ENCODE results near the gene OSBPL7.
A peak's percentile ranks its signal among the peaks of the same experiment; 100 is the strongest.

OSBPL7 gene, protein sequence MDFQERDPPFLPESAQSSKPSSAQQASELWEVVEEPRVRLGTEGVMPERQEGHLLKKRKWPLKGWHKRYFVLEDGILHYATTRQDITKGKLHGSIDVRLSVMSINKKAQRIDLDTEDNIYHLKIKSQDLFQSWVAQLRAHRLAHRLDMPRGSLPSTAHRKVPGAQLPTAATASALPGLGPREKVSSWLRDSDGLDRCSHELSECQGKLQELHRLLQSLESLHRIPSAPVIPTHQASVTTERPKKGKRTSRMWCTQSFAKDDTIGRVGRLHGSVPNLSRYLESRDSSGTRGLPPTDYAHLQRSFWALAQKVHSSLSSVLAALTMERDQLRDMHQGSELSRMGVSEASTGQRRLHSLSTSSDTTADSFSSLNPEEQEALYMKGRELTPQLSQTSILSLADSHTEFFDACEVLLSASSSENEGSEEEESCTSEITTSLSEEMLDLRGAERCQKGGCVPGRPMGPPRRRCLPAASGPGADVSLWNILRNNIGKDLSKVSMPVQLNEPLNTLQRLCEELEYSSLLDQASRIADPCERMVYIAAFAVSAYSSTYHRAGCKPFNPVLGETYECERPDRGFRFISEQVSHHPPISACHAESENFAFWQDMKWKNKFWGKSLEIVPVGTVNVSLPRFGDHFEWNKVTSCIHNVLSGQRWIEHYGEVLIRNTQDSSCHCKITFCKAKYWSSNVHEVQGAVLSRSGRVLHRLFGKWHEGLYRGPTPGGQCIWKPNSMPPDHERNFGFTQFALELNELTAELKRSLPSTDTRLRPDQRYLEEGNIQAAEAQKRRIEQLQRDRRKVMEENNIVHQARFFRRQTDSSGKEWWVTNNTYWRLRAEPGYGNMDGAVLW

DNA sequence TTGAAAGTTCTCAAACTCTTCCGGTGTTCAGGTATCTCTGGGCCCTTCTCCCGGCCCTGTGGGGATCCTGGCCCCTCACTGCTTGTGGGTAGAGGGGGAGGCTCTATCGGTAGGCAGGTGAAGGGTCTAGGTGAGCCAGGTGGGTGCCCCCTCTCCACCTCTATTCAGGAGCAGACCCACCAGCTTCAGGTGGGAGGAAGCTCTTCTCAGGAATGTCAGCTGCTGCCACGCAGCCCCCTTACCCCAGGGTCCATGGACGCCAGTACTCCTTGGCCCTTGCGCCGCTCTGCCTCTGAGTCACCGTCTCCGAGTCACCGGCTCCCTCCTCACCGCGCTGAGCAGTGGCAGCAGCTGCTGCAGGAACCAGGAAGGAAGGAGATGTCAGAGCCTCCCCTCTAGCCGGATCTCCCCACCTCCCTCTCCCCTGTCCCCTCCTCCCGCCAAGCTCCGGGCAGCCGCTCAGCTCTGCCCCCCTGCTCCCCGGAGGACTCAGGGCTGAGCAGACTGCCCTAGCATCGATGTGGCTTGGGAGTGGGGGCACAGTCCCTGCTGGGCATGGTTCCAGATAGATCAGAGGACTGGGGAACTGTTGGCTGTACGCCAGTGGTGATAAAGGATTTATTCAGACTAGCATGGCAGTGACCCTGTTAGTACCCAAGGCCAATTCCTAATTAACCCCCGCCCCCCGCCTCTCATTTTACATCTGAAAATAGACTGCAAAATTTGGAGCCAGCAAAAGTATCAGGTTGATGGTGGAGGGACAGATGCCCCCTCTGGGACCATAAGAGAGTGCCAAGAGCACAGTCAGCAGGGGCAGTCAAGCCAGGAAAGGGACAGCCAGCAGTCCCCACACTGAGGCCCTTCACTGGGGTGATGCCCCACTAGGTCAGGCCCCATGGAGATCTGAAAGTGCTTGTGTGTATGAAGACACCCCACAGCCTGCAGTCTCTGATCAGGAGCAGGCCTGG is at the start of gene OSBPL7:
TSS of gene OSBPL7 (minus strand) at position 371 of the 968 bp plus-strand sequence. CDS start 1,516 bp downstream, outside the sequence.
- Histone ChIP-seq H3K79me2 (ENCODE audit: low read length) (peaks cover 19% of the 10 kb centered on the region), H3K27ac (ENCODE audit: low read length) (peak within 1 kb of the TSS; percentile 4; the same call in 1 of the 2 replicates), H2AFZ (ENCODE audit: low read length) (peak within 1 kb of the TSS; percentile 72), H3K4me2 (ENCODE audit: low read depth, low read length) (peak within 1 kb of the TSS; percentile 88), H3K9me2 (replicated peaks; ENCODE audit: insufficient read depth, low read length) (no peaks in the 10 kb centered on the region), H3K4me3 (ENCODE audit: low read length) (peak within 1 kb of the TSS; percentile 91), H4K20me1 (ENCODE audit: insufficient read depth, low read length) (no peaks in the 10 kb centered on the region), H3K36me3 (replicated peaks; ENCODE audit: insufficient read depth, low read length) (no peaks in the 10 kb centered on the region), H3K9ac (ENCODE audit: low read length) (peak within 1 kb of the TSS; percentile 76), H3K27me3 (replicated peaks; ENCODE audit: insufficient read depth, low read length) (no peaks in the 10 kb centered on the region), H3K9me3 (replicated peaks; ENCODE audit: insufficient read depth, low read length) (no peaks in the 10 kb centered on the region), H3F3A (ENCODE audit: insufficient read depth, low read length) (no peaks in the 10 kb centered on the region), H3K4me1 (ENCODE audit: low read length) (peaks cover 15% of the 10 kb centered on the region; the same call in 1 of the 2 replicates)
- peak; percentile 76 for DNase-seq
- no peak for TF ChIP-seq EZH2phosphoT487 (IDR thresholded peaks at IDR 0.05; ENCODE audit: low read length)
- TF ChIP-seq, protein P1, sequence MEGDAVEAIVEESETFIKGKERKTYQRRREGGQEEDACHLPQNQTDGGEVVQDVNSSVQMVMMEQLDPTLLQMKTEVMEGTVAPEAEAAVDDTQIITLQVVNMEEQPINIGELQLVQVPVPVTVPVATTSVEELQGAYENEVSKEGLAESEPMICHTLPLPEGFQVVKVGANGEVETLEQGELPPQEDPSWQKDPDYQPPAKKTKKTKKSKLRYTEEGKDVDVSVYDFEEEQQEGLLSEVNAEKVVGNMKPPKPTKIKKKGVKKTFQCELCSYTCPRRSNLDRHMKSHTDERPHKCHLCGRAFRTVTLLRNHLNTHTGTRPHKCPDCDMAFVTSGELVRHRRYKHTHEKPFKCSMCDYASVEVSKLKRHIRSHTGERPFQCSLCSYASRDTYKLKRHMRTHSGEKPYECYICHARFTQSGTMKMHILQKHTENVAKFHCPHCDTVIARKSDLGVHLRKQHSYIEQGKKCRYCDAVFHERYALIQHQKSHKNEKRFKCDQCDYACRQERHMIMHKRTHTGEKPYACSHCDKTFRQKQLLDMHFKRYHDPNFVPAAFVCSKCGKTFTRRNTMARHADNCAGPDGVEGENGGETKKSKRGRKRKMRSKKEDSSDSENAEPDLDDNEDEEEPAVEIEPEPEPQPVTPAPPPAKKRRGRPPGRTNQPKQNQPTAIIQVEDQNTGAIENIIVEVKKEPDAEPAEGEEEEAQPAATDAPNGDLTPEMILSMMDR (IDR thresholded peaks at IDR 0.05; ENCODE audit: low read length) = peak; percentile 59

DNA sequence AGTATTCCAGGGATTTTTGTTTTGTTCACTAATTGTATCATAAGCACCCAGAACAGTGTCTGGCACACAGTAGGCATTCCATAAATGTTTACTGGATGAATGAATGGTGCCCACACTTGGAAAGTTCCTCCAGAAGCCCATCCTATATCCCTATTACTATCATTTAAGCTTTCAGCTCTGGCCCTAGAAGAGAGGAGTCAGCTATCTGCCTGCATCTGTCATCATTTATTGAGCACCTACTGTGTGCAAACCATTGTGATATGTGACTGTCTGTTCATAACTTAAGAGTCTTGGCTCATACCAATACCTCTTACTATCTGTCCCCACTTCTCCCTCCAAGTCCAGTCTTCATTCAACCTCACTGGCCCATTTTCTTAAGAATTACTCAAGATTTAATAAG is 49.5 kb upstream of the OSBPL7 start:
- Histone ChIP-seq H3K27ac (ENCODE audit: low read length) (no peak overlapping the region), H3K9me3 (replicated peaks; ENCODE audit: insufficient read depth, low read length) (no peaks in the 10 kb centered on the region), H3K79me2 (ENCODE audit: low read length) (no peaks in the 10 kb centered on the region), H3K9ac (ENCODE audit: low read length) (no peak overlapping the region), H4K20me1 (ENCODE audit: insufficient read depth, low read length) (no peaks in the 10 kb centered on the region), H3K27me3 (replicated peaks; ENCODE audit: insufficient read depth, low read length) (peaks cover 98% of the 10 kb centered on the region), H3K4me3 (ENCODE audit: low read length) (no peak overlapping the region), H3K36me3 (replicated peaks; ENCODE audit: insufficient read depth, low read length) (no peaks in the 10 kb centered on the region), H2AFZ (ENCODE audit: low read length) (no peak overlapping the region), H3K4me1 (ENCODE audit: low read length) (no peaks in the 10 kb centered on the region), H3F3A (ENCODE audit: insufficient read depth, low read length) (no peaks in the 10 kb centered on the region), H3K4me2 (ENCODE audit: low read depth, low read length) (no peak overlapping the region), H3K9me2 (replicated peaks; ENCODE audit: insufficient read depth, low read length) (no peaks in the 10 kb centered on the region)
- TF ChIP-seq EZH2 (optimal IDR thresholded peaks at IDR 0.05; ENCODE audit: low read depth, low read length) (no peak), EZH2phosphoT487 (IDR thresholded peaks at IDR 0.05; ENCODE audit: low read length) (no peak)
- TF ChIP-seq, protein P1 (IDR thresholded peaks at IDR 0.05; ENCODE audit: low read length) = no peak
- no peak for DNase-seq

DNA sequence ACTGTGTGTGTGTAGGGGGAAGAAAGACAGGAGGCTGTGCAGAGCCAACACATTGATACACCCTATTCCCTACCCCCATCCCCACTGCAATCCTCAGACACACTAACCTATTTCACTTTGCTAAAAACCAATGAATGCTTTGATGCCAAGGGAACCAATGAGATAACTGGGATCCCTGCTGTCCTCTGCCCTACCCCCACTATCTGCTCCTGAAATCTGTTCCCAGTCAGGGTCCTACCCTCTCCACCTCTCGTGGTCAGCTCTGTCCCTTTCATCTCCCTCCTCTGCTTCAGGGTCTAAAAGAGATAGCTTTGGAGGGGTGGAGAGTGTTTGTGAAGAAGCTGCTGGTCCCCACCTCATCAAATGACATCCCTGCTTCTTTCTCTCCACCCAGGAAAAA is 48.5 kb upstream of the OSBPL7 start:
- no peak overlapping the region for H3K9ac ChIP-seq (ENCODE audit: low read length)

More for the DNA sequence above, 48.5 kb upstream of the OSBPL7 start:
- Histone ChIP-seq H3K27me3 (replicated peaks; ENCODE audit: insufficient read depth, low read length) (peaks cover 98% of the 10 kb centered on the region), H3F3A (ENCODE audit: insufficient read depth, low read length) (peaks cover 1% of the 10 kb centered on the region; the same call in 1 of the 2 replicates), H4K20me1 (ENCODE audit: insufficient read depth, low read length) (no peaks in the 10 kb centered on the region), H3K79me2 (ENCODE audit: low read length) (no peaks in the 10 kb centered on the region), H3K4me1 (ENCODE audit: low read length) (peaks cover 5% of the 10 kb centered on the region), H3K36me3 (replicated peaks; ENCODE audit: insufficient read depth, low read length) (no peaks in the 10 kb centered on the region), H3K27ac (ENCODE audit: low read length) (no peak overlapping the region), H3K4me2 (ENCODE audit: low read depth, low read length) (no peak overlapping the region), H2AFZ (ENCODE audit: low read length) (no peak overlapping the region), H3K9me2 (replicated peaks; ENCODE audit: insufficient read depth, low read length) (no peaks in the 10 kb centered on the region), H3K9me3 (replicated peaks; ENCODE audit: insufficient read depth, low read length) (no peaks in the 10 kb centered on the region), H3K4me3 (ENCODE audit: low read length) (no peak overlapping the region)
- DNase-seq = no peak
- TF ChIP-seq EZH2 (optimal IDR thresholded peaks at IDR 0.05; ENCODE audit: low read depth, low read length) (no peak), EZH2phosphoT487 (IDR thresholded peaks at IDR 0.05; ENCODE audit: low read length) (no peak)
- TF ChIP-seq, protein P1 (IDR thresholded peaks at IDR 0.05; ENCODE audit: low read length) = no peak

Data from MM.1S (cell line).